GM23338 (cell line): ENCODE data around the gene GPRC5B.

Experiments
- CTCF ChIP-seq, 2 experiments: fragments of 200-600 bp in 1 of 2; sonication (generic) in 1 of 2; conservative IDR thresholded peaks; 2 replicates each; pipeline versions ENCODE4 v1.5.1 to v1.6.1; 2016 to 2017; ENCODE audit warnings: antibody characterized with exemption in 2 of 2, low read depth in 2 of 2, mild to moderate bottlenecking in 2 of 2, moderate library complexity in 1 of 2
- ETS1 ChIP-seq: IDR thresholded peaks from 2 replicates; pipeline ENCODE4 v1.6.1; 2016; ENCODE audit warnings: antibody characterized with exemption
- EZH2 ChIP-seq: fragments of 200-600 bp; sonication (generic); IDR thresholded peaks from one replicate; pipeline ENCODE4 v1.8.0; 2017; ENCODE audit warnings: antibody characterized with exemption, mild to moderate bottlenecking, low read depth; ENCODE audit not compliant: unreplicated experiment
- EZH2phosphoT487 ChIP-seq: fragments of 200-600 bp; sonication (generic); IDR thresholded peaks from one replicate; pipeline ENCODE4 v1.8.1; 2018; ENCODE audit warnings: antibody characterized with exemption; ENCODE audit not compliant: unreplicated experiment
- POLR2AphosphoS5 ChIP-seq: IDR thresholded peaks from 2 replicates; pipeline ENCODE4 v1.6.1; 2016; ENCODE audit warnings: antibody characterized with exemption, low read depth
- REST ChIP-seq: IDR thresholded peaks from one replicate; pipeline ENCODE4 v1.6.1; 2018; ENCODE audit warnings: antibody characterized with exemption; ENCODE audit not compliant: unreplicated experiment

GRCh38 chr16:19919142-19919541 is 34.5 kb upstream of the GPRC5B start:
- TF ChIP-seq EZH2 (no peak), CTCF (conservative IDR thresholded peaks at IDR 0.05; ENCODE audit: low read depth in 2 of 2) (no peak), REST (no peak), POLR2AphosphoS5 (no peak), ETS1 (no peak), EZH2phosphoT487 (no peak)
